Measurements from ENCODE around the gene ALDH3A2.
"Not testable (repeated sequence)": the region's sequence is repeated elsewhere in the genome, so short reads cannot be mapped to it uniquely, and the experiment has no call there.

ALDH3A2 gene

DNA sequence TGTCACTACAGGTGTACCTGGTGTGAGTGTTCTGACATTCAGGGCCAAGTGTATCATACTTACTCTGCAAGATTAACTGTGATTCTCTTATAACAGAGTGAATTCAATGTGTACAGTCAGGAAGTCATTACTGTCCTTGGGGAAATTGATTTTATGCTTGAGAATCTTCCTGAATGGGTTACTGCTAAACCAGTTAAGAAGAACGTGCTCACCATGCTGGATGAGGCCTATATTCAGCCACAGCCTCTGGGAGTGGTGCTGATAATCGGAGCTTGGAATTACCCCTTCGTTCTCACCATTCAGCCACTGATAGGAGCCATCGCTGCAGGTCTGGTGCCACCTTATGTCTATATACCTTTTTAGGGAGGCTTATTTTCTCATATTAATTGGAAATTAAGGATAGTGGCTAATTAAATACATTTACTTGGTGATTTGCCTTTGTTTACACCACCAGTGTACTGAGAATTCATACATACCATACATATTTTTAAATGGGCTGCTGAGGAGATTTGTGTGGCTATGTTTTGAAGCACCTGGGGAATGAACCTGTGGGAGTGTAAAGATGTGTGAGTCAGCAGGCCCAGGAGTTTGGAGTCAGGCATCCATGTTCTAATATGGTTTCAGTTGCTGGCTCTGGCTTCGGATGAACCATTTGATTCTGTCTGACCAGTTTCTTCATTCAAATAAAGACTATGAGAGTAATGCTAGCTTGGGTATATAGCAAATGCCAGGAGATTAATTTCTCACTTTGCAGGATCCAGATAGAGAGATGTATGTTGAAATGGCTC is 3.1 kb downstream of the ALDH3A2 start:
- DNase-seq = no peak

DNA sequence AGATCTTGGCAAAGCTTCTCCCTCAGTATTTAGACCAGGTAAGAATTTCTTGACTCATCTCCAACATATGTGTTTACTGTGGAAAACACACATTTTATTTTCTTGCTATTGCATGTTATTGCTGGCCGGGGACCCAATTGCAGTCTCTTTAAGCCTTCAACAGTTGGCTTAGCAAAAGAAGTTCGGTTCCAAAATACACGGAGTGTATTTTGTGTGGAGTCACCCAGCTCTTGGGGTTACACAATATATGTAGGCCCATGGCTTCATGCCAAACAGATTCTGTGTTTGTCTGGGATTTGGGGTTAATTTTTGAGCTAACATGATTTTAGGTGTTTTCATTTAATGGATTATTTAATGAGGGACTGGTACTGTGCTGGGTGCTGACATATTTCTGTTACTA is 4.0 kb downstream of the ALDH3A2 start:
- DNase-seq = no peak

DNA sequence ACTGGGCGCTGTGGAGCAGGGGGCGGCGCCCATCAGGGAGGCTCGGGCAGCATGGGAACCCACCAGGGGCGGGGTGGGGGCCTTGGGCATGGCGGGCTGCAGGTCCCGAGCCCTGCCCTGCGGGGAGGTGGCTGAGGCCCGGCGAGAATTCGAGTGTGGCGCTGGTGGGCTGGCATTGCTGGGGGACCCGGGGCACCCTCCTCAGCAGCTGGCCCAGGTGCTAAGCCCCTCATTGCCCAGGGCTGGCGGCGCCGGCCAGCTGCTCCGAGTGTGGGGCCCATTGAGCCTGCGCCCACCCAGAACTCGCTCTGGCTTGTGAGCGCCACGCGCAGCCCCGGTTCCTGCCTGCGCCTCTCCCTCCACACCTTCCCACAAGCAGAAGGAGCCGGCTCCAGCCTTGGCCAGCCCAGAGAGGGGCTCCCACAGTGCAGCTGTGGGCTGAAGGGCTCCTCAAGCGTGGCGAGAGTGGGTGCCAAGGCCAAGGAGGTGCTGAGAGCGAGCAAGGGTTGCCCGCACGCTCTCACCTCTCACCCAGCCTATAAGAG is 5.9 kb downstream of the ALDH3A2 start:
- DNase-seq = no peak

DNA sequence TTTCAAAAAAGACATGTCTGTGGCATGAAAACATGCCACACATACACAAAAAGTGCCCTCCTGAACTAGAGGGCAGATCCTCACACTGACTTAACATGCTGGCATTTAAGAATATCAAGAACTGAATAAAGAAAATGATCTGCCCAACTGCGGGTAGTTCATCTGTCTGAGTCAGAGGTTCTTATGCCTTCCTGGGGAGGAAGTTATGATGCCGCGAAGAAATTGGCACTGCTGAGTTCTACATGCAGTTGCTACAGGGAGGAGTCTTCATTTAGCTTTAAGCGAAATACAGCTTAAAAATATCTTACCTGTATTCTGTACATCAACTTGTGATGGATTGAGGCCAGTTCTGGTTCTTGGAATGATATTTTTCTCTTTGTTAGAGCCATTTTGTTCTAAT is 6.3 kb downstream of the ALDH3A2 start:
- DNase-seq = no peak

DNA sequence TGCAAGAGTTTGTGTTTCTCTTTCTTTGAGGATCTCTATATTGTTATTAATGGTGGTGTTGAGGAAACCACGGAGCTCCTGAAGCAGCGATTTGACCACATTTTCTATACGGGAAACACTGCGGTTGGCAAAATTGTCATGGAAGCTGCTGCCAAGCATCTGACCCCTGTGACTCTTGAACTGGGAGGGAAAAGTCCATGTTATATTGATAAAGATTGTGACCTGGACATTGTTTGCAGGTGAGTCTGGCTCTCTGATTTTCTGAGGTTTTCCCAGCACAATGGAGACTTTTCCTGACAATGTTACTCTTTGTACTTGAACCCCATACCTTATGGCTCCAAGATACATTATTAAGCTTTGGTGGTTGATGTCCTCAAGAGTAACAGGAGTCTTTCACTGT is 7.8 kb downstream of the ALDH3A2 start:
- DNase-seq = no peak

DNA sequence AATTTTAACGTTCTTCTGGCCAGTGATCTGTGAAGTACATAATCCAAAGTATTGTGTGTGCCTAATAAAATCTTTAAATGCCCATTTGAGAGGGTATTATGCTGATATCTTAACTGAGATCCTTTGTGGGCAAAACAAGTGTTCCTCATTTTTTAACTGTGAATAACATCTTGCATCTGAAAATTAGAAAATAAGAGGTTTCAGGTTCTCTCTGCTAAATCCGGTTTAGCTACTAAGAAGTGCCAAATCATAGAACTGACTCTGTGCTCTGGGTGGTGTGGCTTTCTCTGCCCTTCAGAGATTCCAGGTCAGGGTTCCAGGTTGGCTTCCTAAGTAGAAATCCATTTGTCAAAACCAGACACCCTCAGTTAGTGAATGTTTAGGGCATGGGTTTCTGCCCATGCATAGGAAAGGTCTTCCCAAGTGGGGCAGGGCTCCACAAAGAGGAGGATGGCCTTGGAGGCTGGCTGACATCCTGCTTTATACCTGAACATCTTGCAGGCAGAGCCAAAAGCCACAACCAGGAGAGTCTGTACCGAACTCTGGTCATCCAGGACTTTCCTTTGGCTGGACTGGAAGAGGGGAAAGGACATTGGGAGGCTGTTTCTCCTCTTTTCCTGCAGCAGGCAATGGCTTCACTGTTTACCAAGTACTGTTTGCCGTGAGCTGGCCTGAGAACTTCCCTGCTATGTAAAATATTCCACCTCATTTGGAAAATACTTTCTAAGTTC is 8.5 kb downstream of the ALDH3A2 start:
- no peak for DNase-seq

DNA sequence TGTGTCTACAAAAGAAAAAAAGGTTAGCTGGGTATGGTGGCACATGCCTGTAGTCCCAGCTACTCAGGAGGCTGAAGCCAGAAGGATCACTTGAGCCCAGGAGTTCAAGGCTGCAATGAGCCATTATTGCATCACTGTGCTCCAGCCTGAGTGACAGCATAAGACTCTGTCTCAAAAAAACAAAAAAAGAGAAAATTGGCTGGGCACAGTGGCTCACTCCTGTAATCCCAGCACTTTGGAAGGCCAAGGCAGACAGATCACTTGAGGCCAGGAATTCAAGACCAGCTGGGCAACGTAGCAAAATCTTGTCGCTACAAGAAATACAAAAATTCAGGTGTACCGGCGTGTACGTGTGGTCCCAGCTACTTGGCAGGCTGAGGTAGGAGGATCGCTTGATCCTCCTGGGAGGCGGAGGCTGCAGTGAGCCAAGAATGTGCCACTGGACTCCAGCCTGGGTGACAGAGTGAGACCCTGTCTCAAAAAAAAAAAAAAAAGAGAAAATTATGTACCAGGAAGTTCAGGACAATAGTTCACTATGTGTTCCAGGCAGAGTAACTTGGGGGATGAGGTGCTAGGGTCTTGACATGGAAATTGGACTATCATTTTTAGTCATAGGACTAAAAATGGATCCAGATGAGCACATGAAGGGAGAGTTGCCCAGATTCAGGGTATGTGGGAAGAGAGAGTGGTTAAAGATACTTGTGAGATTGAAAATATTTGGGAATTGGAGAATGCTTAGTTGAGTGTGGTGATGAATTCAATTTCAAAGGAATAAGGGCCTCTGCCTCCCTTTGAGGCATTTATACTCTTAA is 11.0 kb downstream of the ALDH3A2 start:
- DNase-seq = no peak

DNA sequence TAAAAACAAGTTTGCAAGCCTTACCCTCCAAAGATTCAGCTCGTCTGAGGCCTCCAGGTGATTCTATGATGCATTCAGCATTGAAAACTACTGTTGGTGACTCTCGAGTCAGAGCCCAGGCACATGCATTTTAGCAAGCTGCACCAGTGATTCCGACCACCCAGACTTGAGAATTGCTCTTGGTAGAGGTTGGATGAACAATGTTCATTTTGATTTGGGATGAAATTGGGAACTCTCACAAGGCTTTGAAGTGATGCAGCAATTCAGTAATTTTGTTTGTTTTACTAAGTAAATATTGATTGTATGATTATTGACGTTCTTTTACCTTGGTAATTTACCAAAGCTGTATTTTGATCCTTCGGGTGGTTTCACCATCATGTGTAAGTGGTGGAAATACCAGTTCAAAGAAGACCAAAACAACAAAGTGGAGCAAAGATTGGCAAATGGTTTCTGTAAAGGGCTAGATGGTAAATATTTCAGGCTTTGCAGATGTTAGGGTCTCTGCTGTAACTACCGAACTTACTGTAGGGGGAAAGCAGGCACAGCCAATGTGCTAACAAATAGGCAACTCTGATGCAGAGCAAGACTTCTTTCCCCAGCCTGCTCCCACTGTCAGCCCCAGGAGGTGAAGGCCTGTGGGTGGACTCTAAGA is 11.8 kb downstream of the ALDH3A2 start:
- DNase-seq = no peak

DNA sequence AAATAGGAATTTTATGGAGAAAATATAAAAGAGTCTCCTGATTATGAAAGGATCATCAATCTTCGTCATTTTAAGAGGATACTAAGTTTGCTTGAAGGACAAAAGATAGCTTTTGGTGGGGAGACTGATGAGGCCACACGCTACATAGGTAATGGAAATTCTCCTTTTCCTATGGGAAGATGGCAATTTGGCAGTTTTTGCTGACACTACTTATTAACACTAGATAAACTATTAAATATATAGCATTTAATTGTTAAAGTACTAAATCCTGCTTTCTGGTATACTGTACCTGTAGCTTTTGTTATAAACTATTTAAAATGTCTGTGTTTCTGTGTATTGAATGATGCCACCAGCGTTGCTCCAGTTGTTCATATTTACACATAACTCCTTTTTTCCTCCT is 12.6 kb downstream of the ALDH3A2 start:
- DNase-seq = no peak

DNA sequence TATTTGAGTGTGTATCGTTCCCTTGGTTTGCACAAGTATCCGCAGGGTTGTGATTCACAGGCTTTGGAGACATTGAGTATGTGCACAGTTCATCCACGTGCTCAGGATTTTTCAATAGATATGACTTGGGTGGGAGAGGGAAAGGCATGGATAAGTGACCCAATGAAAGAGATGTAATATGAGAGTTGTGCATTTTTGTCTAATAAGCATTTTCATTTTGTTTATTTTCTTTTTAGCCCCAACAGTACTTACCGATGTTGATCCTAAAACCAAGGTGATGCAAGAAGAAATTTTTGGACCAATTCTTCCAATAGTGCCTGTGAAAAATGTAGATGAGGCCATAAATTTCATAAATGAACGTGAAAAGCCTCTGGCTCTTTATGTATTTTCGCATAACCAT is 14.5 kb downstream of the ALDH3A2 start:
- DNase-seq = no peak

DNA sequence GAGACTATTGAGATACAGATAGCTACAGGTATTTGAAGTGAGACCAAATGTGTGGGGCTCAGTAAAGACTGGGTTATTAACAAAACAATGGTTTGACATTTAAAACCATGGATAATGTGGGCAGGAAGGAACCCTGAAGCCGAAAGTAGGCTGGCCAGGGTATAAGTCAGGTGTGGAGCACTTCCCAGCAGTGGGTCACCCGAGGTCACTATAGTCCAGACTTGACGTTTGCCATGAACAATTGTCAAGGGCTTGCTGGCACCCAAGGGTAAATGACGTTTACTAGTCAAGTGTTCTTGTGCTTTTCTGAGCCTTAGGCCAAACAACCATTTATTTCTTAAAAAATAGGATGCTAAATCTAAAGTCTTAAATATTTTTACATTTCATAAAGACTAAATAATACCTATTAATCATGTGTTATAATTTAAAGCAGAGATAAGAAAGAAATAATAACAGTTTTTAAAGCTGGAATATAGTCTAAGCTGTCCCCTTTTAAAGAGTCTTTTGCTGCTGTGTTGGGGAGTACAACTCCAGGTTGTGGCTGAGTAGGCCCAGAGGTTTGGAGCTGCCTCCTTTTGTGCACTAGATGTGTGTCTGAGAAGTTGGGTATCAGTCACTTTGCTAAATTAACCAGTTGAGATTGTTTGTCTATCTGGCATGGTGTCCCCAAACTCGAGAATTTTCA is 15.7 kb downstream of the ALDH3A2 start:
- no peak for DNase-seq

DNA sequence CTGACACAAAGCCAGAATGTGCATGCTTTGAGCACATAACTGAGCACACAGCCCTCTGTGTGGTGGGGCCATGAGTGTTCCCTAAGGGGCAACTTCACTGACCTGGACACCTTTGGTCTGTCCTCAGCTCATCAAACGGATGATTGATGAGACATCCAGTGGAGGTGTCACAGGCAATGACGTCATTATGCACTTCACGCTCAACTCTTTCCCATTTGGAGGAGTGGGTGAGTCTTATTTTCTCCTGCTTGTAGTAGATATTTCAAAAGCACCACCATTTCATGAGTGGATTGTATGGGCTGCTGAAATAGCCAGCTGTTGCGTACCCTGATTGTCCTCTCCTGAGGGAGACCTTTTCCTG is 16.2 kb downstream of the ALDH3A2 start:
- no peak for DNase-seq

DNA sequence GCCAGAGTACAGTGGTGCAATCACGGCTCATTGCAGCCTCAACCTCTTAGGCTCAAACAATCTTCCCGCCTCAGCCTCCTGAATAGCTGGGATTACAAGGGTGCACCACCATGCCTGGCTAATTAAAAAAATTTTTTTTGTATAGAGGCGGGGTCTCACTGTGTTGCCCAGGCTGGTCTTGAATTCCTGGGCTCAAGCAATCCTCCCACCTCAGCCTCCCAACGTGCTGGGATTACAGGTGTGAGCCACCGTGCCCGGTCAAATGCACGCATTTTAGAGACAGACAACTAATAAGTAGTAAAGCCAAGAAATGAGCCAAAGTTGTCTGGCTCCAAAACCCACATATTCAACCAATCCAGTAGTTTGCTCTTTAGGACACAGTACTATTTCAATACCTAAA is 21.1 kb downstream of the ALDH3A2 start:
- DNase-seq = not testable (repeated sequence)

DNA sequence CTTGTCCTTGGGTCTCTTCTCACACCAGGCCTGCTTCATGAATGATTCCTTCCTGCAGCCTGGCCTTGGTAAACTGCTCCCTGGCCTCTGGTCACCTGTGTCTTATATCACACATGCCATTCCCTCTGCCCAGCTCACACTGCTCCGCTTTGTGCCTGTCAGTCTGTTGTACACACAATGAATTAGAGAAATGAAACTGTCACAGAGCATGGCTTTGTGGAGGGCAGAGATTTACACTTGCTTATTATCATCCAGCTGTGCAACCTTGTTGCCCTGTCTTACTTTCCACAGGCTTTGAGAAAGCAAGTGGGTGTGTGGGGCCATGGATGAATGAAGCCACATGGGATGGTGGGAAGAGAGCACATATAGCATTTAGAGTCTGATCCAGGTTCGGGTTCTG is 22.4 kb downstream of the ALDH3A2 start:
- DNase-seq = no peak

DNA sequence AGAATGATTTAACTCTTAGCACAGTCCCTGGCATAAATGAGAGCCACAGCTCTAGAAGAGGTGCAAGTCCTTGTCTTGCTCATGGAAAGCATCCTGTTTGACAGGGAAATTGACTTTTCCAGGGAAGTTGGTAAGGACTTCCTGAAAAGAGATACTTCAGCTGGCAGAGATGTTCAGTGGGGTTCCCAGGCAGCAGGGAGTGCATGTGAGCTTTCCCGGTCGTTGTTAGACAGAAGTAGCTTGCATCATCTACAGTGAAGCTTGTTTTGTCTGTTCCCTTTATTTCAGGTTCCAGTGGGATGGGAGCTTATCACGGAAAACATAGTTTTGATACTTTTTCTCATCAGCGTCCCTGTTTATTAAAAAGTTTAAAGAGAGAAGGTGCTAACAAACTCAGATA is 22.9 kb downstream of the ALDH3A2 start:
- no peak for DNase-seq

DNA sequence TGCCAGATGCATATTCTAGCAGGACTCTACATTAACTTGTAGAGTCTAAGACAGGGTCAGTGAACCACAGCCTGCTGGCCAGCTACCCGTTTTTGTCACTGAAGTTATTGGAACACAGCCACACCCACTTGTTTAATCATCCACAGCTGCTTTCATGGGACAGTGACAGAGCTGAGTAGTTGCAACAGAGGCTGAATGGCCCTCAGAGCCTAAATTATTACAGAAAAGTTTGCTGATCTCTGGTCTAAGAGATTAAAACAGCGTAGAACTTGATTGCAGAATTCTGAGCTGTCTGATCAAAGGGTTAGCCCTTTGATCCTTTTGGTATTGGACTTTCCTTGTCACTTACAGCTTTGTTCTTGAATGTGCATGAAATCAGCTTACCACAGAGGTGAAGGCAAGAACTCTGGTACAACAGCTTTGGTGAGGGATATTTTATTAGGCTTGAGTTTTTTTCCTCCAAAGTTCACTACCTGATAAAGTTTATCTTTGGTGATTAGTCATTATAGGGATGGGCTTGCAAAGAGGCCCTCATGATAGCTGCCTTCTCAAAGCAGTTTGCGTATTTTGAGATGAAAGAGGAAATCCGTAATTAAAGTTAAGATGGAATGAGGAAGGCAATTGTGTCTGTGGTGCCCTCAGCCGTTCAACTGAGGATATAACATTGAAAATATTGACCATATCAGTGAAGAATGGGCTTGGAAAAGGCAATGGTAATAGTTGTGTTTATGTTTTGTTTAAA is 23.6 kb downstream of the ALDH3A2 start:
- no peak for DNase-seq

DNA sequence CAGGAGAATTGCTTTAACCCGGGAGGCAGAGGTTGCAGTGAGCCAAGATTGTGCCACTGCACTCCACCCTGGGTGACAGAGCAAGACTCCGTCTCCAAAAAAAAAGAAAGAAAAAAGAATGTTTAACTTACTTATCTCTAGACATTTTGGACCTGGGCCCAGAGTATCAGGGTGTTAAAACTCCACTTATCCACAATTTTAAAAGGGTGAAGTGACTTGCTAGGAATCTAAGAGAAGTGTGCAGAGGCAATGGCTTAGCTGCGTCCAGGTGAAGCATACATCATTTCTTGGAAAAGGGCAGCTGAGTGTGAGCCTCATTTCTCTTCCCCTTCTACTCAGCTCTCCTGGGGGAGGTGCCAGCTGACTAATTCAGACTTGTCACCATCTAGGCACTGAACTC is 25.1 kb downstream of the ALDH3A2 start:
- no peak for DNase-seq

DNA sequence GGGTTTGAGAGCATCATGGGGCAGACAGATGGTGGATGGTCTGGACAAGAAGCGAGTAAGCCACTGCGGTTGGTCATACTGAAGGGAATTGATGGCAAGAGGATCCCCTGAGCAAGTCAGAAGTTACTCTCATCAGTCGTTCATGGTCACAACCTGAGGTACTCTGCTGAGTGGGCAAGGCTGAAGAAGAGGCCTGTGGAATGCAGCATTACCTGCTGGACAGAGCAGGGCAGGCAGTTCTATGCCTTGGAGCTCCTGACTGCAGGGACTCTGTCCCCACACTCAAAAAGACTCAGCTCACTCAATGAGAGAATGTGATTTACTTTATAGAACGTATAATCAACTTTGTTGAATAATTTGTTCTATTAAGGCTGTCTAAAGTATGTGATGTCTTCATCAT is 28.3 kb downstream of the ALDH3A2 start:
- DNase-seq = no peak

DNA sequence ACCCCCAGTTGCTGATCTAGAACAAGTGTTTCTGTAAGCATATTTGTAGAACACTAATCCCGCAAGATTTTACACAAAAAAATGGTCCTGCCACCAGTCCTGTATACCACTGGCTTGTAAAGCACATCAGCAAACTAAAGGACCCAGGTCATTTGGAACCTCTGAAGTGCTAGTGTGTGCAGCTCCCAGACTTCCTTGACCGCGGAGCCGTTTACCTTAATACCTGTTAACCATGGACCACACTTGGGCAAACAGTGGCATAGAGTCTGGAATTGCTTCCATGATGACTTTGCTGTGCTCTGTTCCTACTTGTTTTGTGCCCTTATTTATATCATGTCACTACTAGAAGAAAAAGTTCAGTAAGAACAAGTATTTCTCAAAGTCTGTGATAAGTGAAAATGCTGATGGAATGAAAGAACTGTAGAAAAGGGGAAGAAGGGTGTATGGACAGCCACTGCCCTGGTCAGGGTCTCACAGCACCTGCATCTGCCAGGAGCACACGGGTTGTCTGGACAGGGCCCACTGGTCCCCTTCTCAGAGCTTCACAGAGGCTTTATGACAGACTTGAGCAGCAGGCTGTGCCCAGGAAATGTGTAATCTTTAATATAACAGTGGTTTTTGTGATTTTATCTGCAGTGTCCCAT is 29.3 kb downstream of the ALDH3A2 start:
- DNase-seq = no peak

DNA sequence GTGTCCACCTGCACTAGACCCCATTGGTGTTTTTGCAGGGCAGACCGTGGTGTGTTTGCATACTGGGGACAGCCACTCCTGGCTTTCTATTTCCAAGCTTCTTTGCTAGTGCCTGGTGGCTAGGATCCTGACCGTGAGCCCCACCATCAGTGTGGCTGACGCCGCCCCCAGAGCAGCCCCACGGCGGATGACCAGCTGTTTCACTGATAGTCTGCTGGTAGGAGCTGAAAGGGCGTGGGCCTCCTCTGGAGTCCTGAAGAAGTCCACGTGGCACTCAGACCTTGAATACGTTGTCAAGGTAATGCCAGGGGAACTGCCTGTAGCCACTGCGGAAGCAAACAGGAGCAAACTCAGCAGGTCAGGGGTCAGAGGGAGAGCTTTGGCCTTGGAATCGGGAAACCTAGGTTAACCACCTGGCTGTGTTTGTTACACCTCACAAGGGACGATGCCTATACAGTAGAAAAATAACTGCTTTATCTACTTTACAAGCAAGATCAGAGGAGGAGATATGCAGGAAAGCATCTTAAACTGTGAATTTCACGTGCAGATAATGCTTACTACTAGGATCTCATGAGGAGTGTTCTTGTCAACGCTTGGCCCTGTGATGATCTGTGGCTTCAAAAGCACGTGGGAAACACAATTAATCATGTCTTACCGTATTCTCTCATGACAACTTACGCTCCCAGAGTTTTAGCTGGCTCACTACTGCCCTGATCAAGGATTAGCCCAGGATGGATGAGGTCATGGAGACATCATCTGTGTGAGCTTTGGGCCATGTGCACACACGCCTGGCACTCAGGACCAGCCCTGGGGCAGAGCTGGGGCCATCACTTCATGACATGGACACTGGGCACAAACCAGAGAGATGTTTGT is 30.3 kb downstream of the ALDH3A2 start:
- DNase-seq = no peak

Measured in cortex of kidney (tissue), 1 donor.